GM12873 (cell line): ENCODE data around the gene RNF111.

ENCODE experiments used
- CTCF ChIP-seq: IDR thresholded peaks from 2 replicates; pipeline ENCODE4 v1.5.1; 2012; ENCODE audit warnings: low read depth, mild to moderate bottlenecking, moderate library complexity, low read length, control low read depth; ENCODE audit not compliant: insufficient read depth; ENCODE audit errors: missing control alignments

RNF111 gene

GRCh38 chr15:59119625-59120024 lies 132.2 kb downstream of the RNF111 start:
- TF ChIP-seq CTCF: no peak

GRCh38 chr15:59120937-59121336 lies 133.5 kb downstream of the RNF111 start:
- no peak for TF ChIP-seq CTCF

GRCh38 chr15:59124261-59124660 lies 136.8 kb downstream of the RNF111 start:
- no peak for TF ChIP-seq CTCF

- no peak for TF ChIP-seq CTCF
Measured at GRCh38 chr15:59131456-59131855, 144.0 kb downstream of the RNF111 start.

- no peak for TF ChIP-seq CTCF
Measured at GRCh38 chr15:59131969-59132562, 144.6 kb downstream of the RNF111 start.

GRCh38 chr15:59133929-59134427 lies 146.5 kb downstream of the RNF111 start:
- TF ChIP-seq CTCF: no peak

- no peak for TF ChIP-seq CTCF
Measured at GRCh38 chr15:59137566-59137965, 150.1 kb downstream of the RNF111 start.
